ENCODE data around the gene C19orf44. TPM values are rescaled to one million over a fixed set of nuclear protein-coding genes. Genes with fewer than 3 reads are reported as not detected.

Gene C19orf44
- total RNA-seq, 1 donor from 2014 or later, result 3.2 TPM

DNA sequence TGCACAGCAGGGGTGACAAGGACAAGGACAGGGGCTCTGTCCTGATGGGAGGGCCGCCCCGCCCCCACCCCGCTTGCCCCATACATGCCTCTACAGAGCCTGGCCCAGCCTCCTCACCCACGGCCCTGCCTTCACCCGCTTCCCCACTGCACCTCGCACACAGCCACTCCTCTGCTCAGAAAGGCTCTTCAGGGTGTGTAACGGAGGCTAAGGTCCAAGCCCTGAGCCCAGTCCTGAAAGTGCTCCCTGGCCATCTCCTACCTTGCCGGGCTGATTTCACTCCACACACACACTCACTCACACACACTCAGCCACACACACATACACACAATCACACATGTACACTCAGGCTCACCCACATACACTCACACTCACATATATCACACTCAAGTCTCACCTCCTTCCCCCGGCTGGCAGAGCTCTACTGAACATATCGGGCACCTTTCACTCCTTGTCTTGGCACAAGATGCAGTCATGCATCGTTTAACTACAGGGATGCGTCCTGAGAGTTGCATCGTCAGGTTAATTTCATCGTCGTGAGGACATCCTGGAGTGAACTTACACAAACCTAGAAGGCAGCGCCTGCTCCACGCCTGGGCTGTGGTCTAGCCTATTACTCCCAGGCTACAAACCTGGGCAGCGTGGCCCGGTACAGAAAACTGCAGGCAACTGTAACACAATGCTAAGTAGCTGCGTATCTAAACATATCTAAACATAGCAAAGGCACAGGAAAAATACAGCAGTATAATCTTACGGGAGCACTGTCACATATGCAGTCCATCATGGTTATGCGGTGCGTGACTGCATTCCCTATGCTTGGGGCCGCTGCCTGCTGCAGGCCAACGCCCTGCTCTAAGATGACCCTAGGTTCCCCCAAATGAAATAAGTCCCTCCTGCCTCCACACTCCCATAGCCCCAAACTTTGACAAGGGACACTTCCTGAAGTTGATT, 37.5 kb upstream of the C19orf44 start:
- DNase-seq (ENCODE audit: low spot score), result no peak
- no peaks in the 10 kb centered on the region for H3K36me3 Mint-ChIP-seq (ENCODE audit: low read depth)
- no peaks in the 10 kb centered on the region for H3K9me3 Mint-ChIP-seq (ENCODE audit: low read depth)
- no peak overlapping the region for H3K4me3 Mint-ChIP-seq (ENCODE audit: unreplicated experiment)
- H3K4me1 Mint-ChIP-seq (ENCODE audit: low read depth), result peaks cover 60% of the 10 kb centered on the region
- TF ChIP-seq, protein P1, sequence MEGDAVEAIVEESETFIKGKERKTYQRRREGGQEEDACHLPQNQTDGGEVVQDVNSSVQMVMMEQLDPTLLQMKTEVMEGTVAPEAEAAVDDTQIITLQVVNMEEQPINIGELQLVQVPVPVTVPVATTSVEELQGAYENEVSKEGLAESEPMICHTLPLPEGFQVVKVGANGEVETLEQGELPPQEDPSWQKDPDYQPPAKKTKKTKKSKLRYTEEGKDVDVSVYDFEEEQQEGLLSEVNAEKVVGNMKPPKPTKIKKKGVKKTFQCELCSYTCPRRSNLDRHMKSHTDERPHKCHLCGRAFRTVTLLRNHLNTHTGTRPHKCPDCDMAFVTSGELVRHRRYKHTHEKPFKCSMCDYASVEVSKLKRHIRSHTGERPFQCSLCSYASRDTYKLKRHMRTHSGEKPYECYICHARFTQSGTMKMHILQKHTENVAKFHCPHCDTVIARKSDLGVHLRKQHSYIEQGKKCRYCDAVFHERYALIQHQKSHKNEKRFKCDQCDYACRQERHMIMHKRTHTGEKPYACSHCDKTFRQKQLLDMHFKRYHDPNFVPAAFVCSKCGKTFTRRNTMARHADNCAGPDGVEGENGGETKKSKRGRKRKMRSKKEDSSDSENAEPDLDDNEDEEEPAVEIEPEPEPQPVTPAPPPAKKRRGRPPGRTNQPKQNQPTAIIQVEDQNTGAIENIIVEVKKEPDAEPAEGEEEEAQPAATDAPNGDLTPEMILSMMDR (IDR thresholded peaks at IDR 0.05), result no peak
- peak overlapping the region; percentile 68 for H3K27ac Mint-ChIP-seq (ENCODE audit: unreplicated experiment)
- H3K27me3 Mint-ChIP-seq (ENCODE audit: low read depth), result no peaks in the 10 kb centered on the region

DNA sequence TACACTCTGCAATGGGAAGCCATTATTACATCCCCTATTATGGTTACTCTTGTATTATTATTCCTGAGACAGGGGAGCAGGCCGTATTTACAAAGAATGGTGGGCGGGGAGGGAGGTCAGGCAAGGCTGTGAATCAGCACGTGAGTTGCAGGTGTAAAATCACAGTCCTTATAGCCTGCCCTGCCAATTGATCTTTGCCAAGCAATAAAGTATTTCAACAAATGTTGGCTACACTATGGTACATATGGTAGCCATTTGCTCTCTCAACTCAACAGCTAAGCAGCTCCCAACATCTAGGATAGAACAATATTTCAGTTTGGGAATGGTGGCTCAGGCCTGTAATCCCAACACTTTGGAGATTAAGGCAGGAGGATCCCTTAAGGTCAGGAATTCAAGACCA, 36.5 kb upstream of the C19orf44 start:
- no peak overlapping the region for H3K4me3 Mint-ChIP-seq (ENCODE audit: unreplicated experiment)
- H3K27me3 Mint-ChIP-seq (ENCODE audit: low read depth), result no peaks in the 10 kb centered on the region
- no peak for DNase-seq (ENCODE audit: low spot score)
- TF ChIP-seq, protein P1 (IDR thresholded peaks at IDR 0.05), result no peak
- H3K27ac Mint-ChIP-seq (ENCODE audit: unreplicated experiment), result no peak overlapping the region
- H3K4me1 Mint-ChIP-seq (ENCODE audit: low read depth), result peaks cover 59% of the 10 kb centered on the region
- H3K9me3 Mint-ChIP-seq (ENCODE audit: low read depth), result no peaks in the 10 kb centered on the region
- no peaks in the 10 kb centered on the region for H3K36me3 Mint-ChIP-seq (ENCODE audit: low read depth)

- Mint-ChIP-seq H3K27me3 (ENCODE audit: low read depth) (no peaks in the 10 kb centered on the region), H3K36me3 (ENCODE audit: low read depth) (no peaks in the 10 kb centered on the region), H3K27ac (ENCODE audit: unreplicated experiment) (no peak overlapping the region), H3K9me3 (ENCODE audit: low read depth) (no peaks in the 10 kb centered on the region), H3K4me1 (ENCODE audit: low read depth) (peaks cover 59% of the 10 kb centered on the region), H3K4me3 (ENCODE audit: unreplicated experiment) (no peak overlapping the region)
- TF ChIP-seq, protein P1 (IDR thresholded peaks at IDR 0.05), result no peak
- DNase-seq (ENCODE audit: low spot score), result no peak
These were observed 35.7 kb upstream of the C19orf44 start for GRCh38 chr19:16460454-16460853.

DNA sequence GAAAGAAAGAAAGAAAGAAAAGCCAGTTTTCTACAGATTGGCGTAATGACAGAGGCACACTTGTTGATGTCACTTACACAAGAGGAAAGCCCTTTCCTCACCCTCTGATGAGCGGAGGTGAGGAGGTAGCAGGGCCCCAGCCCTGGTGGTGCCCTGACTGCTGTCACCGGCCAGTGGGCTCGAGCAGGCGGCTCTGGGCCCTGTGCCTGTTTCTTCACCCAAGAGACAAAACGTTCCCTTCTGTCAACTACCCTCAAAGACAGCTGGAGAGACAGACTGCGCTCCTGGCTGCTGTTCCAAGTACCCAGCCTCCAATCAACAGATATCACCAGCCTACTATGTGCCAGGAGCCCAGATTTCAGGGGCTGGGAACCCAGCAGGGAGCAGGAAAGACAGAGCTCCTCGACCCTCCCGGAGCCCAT, 34.6 kb upstream of the C19orf44 start:
- TF ChIP-seq, protein P1 (IDR thresholded peaks at IDR 0.05), result no peak
- no peak for DNase-seq (ENCODE audit: low spot score)
- Mint-ChIP-seq H3K9me3 (ENCODE audit: low read depth) (no peaks in the 10 kb centered on the region), H3K4me1 (ENCODE audit: low read depth) (peaks cover 53% of the 10 kb centered on the region), H3K4me3 (ENCODE audit: unreplicated experiment) (no peak overlapping the region), H3K36me3 (ENCODE audit: low read depth) (no peaks in the 10 kb centered on the region), H3K27me3 (ENCODE audit: low read depth) (no peaks in the 10 kb centered on the region), H3K27ac (ENCODE audit: unreplicated experiment) (no peak overlapping the region)

GRCh38 chr19:16462757-16463250, 33.4 kb upstream of the C19orf44 start:
- no peak overlapping the region for H3K4me3 Mint-ChIP-seq (ENCODE audit: unreplicated experiment)
- H3K27me3 Mint-ChIP-seq (ENCODE audit: low read depth), result no peaks in the 10 kb centered on the region
- TF ChIP-seq, protein P1 (IDR thresholded peaks at IDR 0.05), result no peak
- H3K9me3 Mint-ChIP-seq (ENCODE audit: low read depth), result no peaks in the 10 kb centered on the region
- no peaks in the 10 kb centered on the region for H3K36me3 Mint-ChIP-seq (ENCODE audit: low read depth)
- peaks cover 47% of the 10 kb centered on the region for H3K4me1 Mint-ChIP-seq (ENCODE audit: low read depth)
- H3K27ac Mint-ChIP-seq (ENCODE audit: unreplicated experiment), result no peak overlapping the region
- no peak for DNase-seq (ENCODE audit: low spot score)
